Fibroblast of pulmonary artery (primary cell): ENCODE results near the gene HOOK1.

Experiments used
- DNase-seq: peaks from one replicate; pipeline ENCODE4 v3.0.0-alpha.2; 2010; ENCODE audit warnings: low read depth
- H3K4me3 ChIP-seq: replicated peaks from 2 replicates; pipeline ENCODE4 v1.5.1; 2011; ENCODE audit warnings: low read depth, mild to moderate bottlenecking, control low read depth, low read length, moderate library complexity
- TF ChIP-seq, protein P1 (sequence below): IDR thresholded peaks from 2 replicates; pipeline ENCODE4 v1.5.1; 2011; ENCODE audit warnings: mild to moderate bottlenecking, control low read depth, low read length, inconsistent platforms; ENCODE audit errors: missing control alignments

HOOK1 gene

DNA sequence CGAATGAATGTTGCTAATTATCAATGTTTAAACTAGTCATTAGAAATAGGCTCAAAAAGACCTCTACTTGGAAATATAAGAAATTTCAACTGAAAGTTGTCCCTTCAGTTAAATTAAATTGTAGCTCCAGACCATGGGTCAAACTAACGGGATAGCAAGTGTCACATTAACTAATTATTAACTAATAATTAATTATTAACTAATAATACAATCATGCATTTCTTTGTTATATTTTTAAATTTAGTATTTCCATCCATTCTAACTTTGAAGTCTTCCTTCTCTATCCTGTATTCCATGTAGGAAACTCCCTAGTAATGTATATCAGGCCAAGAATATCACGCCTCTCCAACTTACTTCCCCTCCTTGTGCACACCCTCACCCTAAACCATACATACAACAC lies 43.4 kb upstream of the HOOK1 start:
- TF ChIP-seq, protein P1, sequence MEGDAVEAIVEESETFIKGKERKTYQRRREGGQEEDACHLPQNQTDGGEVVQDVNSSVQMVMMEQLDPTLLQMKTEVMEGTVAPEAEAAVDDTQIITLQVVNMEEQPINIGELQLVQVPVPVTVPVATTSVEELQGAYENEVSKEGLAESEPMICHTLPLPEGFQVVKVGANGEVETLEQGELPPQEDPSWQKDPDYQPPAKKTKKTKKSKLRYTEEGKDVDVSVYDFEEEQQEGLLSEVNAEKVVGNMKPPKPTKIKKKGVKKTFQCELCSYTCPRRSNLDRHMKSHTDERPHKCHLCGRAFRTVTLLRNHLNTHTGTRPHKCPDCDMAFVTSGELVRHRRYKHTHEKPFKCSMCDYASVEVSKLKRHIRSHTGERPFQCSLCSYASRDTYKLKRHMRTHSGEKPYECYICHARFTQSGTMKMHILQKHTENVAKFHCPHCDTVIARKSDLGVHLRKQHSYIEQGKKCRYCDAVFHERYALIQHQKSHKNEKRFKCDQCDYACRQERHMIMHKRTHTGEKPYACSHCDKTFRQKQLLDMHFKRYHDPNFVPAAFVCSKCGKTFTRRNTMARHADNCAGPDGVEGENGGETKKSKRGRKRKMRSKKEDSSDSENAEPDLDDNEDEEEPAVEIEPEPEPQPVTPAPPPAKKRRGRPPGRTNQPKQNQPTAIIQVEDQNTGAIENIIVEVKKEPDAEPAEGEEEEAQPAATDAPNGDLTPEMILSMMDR: no peak
- no peak overlapping the region for H3K4me3 ChIP-seq
- DNase-seq: no peak

DNA sequence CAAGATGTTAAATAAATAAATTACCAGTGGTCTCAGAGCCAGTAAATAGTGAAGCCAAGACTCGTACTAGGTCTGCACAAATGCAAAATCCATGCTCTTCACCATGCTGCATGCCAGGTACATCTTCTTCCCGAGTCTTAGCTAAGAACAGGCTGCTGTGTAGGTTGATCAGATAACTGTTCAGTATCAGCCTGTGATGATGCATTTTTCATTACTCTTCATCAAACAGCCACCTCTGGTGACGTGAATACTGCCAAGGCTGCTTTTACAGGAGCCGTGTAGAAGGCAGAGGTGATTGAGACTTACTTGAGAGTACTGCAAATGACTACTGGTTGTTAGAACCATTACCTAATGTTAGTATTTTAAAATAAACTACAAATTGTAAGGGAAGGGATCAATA lies 39.3 kb upstream of the HOOK1 start:
- H3K4me3 ChIP-seq: no peak overlapping the region
- TF ChIP-seq, protein P1: no peak
- DNase-seq: no peak

DNA sequence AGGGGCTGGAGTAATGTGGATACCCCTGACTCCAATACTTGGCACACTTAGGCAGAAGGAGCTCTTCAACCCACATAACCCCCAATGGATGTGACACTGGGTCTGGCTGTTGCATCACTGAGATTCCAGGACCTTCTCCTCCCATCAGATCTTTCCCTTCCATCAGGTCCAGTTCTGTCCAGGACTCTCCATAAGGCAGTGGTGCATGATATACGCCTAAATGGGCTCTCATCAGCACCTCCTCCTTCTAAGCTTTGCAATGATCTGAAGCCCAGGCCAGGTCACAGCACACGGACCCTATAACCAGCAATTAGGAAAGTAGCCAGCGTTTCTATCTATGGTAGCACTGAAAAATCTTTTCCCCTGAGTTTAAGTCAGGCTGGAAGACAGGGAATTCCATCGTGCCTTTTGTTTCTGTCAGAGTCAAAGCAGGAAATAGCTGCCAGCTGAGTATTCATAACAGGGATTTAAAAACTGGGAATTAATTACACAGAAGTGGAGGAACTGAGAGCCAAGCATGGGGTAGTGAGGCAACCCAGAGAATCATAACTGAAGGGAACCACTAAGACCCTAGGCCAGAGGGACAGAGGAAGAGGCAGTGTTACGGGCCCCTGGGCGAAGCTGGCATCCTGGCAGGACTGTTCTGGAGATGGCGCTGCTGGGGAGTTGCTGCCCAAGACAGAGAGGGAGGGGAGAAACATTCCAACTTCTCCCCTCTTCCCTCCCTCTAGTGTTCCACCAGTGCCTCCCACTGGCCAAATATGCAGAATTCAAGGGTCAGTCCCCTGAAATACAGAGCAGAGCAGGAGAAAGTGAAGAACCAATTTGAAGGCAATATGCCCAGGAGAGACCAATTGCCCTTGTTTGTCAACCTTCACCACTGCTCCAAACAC lies 37.5 kb upstream of the HOOK1 start:
- no peak overlapping the region for H3K4me3 ChIP-seq
- peak; percentile 45 for DNase-seq
- TF ChIP-seq, protein P1: peak; percentile 19

DNA sequence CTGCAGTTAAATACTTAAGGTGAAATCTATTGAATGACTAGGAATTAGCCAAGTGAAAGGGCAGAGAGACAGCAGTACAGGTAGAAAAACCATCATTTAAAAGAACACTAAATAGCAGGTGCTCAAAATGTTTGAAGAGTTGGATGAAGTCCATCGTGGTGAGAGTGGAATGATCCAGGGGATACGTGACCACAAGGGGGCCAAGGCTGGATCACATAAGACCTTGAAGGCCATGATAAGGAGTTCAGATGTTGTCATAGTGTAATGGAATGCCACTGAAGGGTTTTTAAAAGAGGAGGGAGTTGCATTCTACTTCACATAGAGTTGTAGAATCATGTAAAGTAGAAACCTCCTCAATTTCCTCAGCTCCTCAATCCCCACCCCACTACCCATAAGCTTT lies 34.8 kb upstream of the HOOK1 start:
- no peak for DNase-seq
- TF ChIP-seq, protein P1: peak; percentile 1
- H3K4me3 ChIP-seq: no peak overlapping the region

DNA sequence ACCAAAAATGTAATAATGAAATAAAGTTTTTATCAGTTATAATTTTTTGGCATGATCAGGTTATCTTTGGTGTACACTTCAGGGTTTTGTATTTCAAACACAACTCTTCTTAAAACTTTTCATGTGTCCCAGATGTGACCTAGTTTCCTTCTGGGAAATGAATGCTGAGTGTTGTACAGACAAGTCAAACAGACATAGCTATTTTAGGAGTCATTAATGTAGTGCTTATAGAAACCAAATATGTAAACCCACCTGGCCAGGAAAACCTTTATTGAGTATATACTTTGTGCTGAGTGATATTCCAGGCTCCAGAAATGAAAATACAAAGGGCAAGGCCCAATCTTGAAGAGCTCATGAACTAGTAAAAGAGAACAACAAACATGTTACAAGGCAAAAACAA lies 25.9 kb upstream of the HOOK1 start:
- no peak overlapping the region for H3K4me3 ChIP-seq
- no peak for DNase-seq
- TF ChIP-seq, protein P1: no peak

DNA sequence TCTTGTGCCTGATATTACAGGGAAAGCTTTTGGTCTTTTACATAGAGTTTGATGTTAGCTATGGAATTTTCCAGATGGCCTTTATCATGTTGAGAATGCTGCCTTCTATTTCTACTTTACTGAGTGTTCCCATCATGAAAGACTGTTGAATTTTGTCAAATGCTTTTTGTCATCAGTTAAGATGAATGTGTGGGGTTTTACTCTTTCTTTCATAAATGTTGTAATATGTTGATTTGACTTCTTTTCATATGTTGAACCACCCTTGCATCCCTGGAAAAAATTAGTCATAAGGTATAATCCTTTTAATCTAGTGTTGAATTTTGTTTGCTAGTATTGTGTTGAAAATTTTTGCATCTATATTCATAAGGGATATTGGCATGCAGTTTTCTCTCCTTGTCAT lies 16.1 kb upstream of the HOOK1 start:
- TF ChIP-seq, protein P1: no peak
- DNase-seq: no peak
- no peak overlapping the region for H3K4me3 ChIP-seq
